ENCODE results near the gene CCDC146. TPM values are rescaled to one million over a fixed set of nuclear protein-coding genes. Genes with fewer than 3 reads are reported as not detected.
A peak's percentile ranks its signal among the peaks of the same experiment; 100 is the strongest.

CCDC146 gene
- total RNA-seq, 2 donors from 2014 or later = 3.6 to 12.7 TPM

- DNase-seq (ENCODE audit: low spot score) = no peak
- Histone ChIP-seq H3K9me3 (no peaks in the 10 kb centered on the region), H3K4me1 (peaks cover 0 to 6% of the 10 kb centered on the region in 2 donors), H3K27me3 (no peaks in the 10 kb centered on the region), H3K27ac (peak overlapping the region in 1 of 2 donors; percentile 5), H3K4me3 (peak overlapping the region in 1 of 2 donors; percentile 50), H3K36me3 (no peaks in the 10 kb centered on the region)
- TF ChIP-seq, protein P1, sequence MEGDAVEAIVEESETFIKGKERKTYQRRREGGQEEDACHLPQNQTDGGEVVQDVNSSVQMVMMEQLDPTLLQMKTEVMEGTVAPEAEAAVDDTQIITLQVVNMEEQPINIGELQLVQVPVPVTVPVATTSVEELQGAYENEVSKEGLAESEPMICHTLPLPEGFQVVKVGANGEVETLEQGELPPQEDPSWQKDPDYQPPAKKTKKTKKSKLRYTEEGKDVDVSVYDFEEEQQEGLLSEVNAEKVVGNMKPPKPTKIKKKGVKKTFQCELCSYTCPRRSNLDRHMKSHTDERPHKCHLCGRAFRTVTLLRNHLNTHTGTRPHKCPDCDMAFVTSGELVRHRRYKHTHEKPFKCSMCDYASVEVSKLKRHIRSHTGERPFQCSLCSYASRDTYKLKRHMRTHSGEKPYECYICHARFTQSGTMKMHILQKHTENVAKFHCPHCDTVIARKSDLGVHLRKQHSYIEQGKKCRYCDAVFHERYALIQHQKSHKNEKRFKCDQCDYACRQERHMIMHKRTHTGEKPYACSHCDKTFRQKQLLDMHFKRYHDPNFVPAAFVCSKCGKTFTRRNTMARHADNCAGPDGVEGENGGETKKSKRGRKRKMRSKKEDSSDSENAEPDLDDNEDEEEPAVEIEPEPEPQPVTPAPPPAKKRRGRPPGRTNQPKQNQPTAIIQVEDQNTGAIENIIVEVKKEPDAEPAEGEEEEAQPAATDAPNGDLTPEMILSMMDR (IDR thresholded peaks at IDR 0.05) = no peak
These were observed 74.7 kb downstream of the CCDC146 start for GRCh38 chr7:77197141-77197540.

DNA sequence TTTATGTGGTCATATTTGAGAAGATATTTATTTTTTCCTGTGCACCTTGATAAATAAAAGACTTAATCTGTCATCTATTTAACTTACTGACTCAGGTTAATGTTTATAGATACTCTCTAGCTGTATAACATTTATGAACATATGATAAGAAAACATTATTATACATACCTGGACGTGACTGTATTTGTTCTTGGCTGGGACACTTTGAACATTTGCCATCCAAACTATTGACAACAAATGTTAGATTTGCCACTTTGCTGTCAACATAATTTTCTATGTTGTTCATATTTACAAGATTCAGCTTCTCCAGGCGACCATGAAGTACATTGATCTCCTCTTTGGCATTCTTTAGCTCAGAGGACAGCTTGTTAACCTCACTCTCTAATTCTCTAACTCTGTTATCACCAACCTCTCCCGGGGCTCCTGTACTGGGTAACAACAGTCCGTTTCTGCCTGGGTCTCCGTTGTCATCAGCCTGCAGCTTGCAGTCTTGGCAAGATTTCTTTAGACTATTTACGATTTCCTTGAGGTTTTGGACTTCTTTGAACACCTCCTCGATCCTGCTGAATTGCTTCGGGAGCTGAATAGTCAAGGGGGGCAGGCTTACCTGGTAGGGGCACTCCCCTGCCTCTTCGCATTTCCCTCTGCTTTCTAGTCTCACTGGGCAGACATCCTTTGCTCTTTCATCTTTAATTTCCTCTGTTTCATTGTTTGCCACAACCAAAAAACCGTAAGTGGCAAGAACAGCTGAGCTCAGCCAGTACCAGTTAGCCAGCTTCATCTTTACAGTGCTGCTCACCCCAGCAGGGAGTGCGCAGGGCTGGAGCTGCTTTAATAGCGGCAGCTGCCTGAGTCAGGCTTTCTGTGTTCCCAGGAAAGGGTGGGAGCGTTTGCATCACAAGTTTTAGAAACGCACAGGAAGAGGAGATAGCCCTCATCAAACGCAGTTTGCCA, 76.9 kb downstream of the CCDC146 start, which contains the start of gene FGL2:
Gene FGL2 (minus strand): TSS at position 807 of the 954 bp plus-strand sequence. CDS start 26 bp downstream, at position 781.
- TF ChIP-seq, protein P1 (IDR thresholded peaks at IDR 0.05) = no peak
- peak within 1 kb of the TSS; percentile 45 to 50 for H3K4me3 ChIP-seq
- no peaks in the 10 kb centered on the region for H3K9me3 ChIP-seq
- H3K4me1 ChIP-seq = peaks cover 0 to 6% of the 10 kb centered on the region in 2 donors
- DNase-seq (ENCODE audit: low spot score) = peak; percentile 88
- peak within 1 kb of the TSS; percentile 52 to 67 for H3K27ac ChIP-seq
- no peaks in the 10 kb centered on the region for H3K27me3 ChIP-seq
- no peaks in the 10 kb centered on the region for H3K36me3 ChIP-seq

DNA sequence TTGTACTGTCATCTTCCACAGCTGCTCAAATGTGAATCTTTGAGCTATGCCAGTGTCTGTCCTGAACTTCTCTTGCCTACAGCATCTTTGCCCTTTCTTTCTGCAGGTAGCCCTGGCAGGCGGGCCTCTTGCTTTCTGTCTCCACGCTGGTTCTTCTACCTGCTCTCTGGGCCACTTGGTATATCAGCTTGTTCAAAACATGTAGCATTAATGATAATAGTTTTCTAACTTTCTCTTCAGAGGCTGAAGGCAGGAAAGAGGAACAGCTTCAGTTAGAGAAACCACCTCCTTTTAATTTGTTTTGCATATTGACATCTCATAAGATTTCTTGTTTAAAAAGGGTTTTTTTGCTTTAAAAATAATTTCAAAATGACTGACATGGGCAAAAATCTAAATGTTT, 78.1 kb downstream of the CCDC146 start:
- Histone ChIP-seq H3K27ac (peak overlapping the region in 1 of 2 donors; percentile 6), H3K9me3 (no peaks in the 10 kb centered on the region), H3K36me3 (no peaks in the 10 kb centered on the region), H3K4me3 (no peak overlapping the region), H3K4me1 (peaks cover 0 to 6% of the 10 kb centered on the region in 2 donors), H3K27me3 (no peaks in the 10 kb centered on the region)
- no peak for DNase-seq (ENCODE audit: low spot score)
- TF ChIP-seq, protein P1 (IDR thresholded peaks at IDR 0.05) = no peak

- Histone ChIP-seq H3K27ac (no peak overlapping the region), H3K9me3 (no peaks in the 10 kb centered on the region), H3K4me3 (no peak overlapping the region), H3K27me3 (no peaks in the 10 kb centered on the region), H3K4me1 (peaks cover 0 to 6% of the 10 kb centered on the region in 2 donors), H3K36me3 (no peaks in the 10 kb centered on the region)
- DNase-seq (ENCODE audit: low spot score) = no peak
- TF ChIP-seq, protein P1 (IDR thresholded peaks at IDR 0.05) = no peak
These were observed 80.1 kb downstream of the CCDC146 start for GRCh38 chr7:77202481-77202976.

GRCh38 chr7:77205706-77206105, 83.3 kb downstream of the CCDC146 start:
- Histone ChIP-seq H3K9me3 (peaks cover 0 to 11% of the 10 kb centered on the region in 2 donors), H3K36me3 (no peaks in the 10 kb centered on the region), H3K4me3 (no peak overlapping the region), H3K27ac (no peak overlapping the region), H3K4me1 (no peaks in the 10 kb centered on the region), H3K27me3 (no peaks in the 10 kb centered on the region)
- no peak for DNase-seq (ENCODE audit: low spot score)
- TF ChIP-seq, protein P1 (IDR thresholded peaks at IDR 0.05) = no peak

Measured in right atrium auricular region (tissue), 2 donors.